GM18909 (cell line): ENCODE measurements around the gene CCDC40.
"Not testable (repeated sequence)": the region's sequence is repeated elsewhere in the genome, so short reads cannot be mapped to it uniquely, and the experiment has no call there.

ENCODE experiments used
- ATAC-seq: cut with Tn5 transposase; IDR thresholded peaks from one replicate; pipeline ENCODE4 v1.9.1; 2021; ENCODE audit warnings: mild to moderate bottlenecking; ENCODE audit not compliant: unreplicated experiment, poor library complexity

The CCDC40 gene

GRCh38 chr17:80071116-80071841, 34.8 kb downstream of the CCDC40 start:
- ATAC-seq, result no peak

GRCh38 chr17:80072410-80072809, 36.0 kb downstream of the CCDC40 start:
- ATAC-seq, result no peak

GRCh38 chr17:80080081-80080480, 43.6 kb downstream of the CCDC40 start:
- ATAC-seq, result no peak

- ATAC-seq, result no peak
Measured at GRCh38 chr17:80081596-80081995, 45.2 kb downstream of the CCDC40 start.

- no peak for ATAC-seq
Measured at GRCh38 chr17:80082403-80083135, 46.1 kb downstream of the CCDC40 start.

GRCh38 chr17:80083136-80083661, 46.8 kb downstream of the CCDC40 start:
- no peak for ATAC-seq

- no peak for ATAC-seq
Measured at GRCh38 chr17:80084773-80085172, 48.3 kb downstream of the CCDC40 start.

- no peak for ATAC-seq
Measured at GRCh38 chr17:80086081-80086480, 49.6 kb downstream of the CCDC40 start.

- no peak for ATAC-seq
Measured at GRCh38 chr17:80086616-80087015, 50.2 kb downstream of the CCDC40 start.

- ATAC-seq, result no peak
Measured at GRCh38 chr17:80087346-80088265, 51.2 kb downstream of the CCDC40 start.

- ATAC-seq, result no peak
Measured at GRCh38 chr17:80089762-80090161, 53.3 kb downstream of the CCDC40 start.

GRCh38 chr17:80090164-80090563, 53.7 kb downstream of the CCDC40 start:
- ATAC-seq, result not testable (repeated sequence)

- ATAC-seq, result no peak
Measured at GRCh38 chr17:80091376-80091775, 54.9 kb downstream of the CCDC40 start.

- no peak for ATAC-seq
Measured at GRCh38 chr17:80092959-80093358, 56.5 kb downstream of the CCDC40 start.

GRCh38 chr17:80095038-80095843, 58.8 kb downstream of the CCDC40 start:
- ATAC-seq, result no peak

GRCh38 chr17:80095844-80096475, 59.5 kb downstream of the CCDC40 start:
- ATAC-seq, result no peak

- no peak for ATAC-seq
Measured at GRCh38 chr17:80096561-80097021, 60.1 kb downstream of the CCDC40 start.

- ATAC-seq, result no peak
Measured at GRCh38 chr17:80097127-80097621, 60.7 kb downstream of the CCDC40 start.
